Activated B cell treated with CpG ODN at 0.5 μM for 24 hours (primary cell): ENCODE measurements around the gene CCBE1. TPM values are rescaled to one million over a fixed set of nuclear protein-coding genes. Genes with fewer than 3 reads are reported as not detected.
"Not testable (repeated sequence)": the region's sequence is repeated elsewhere in the genome, so short reads cannot be mapped to it uniquely, and the experiment has no call there.

Experiments
- ATAC-seq: fragments of 200-7000 bp; cut with Tn5 transposase; one replicate; pipeline ENCODE4 v1.10.0; 2021; ENCODE audit warnings: low read depth, mild to moderate bottlenecking, moderate library complexity
- CTCF ChIA-PET: fragments of 350-600 bp; sonication (Branson Sonifier 250); formaldehyde crosslinking; loops from one replicate; lab custom pipeline; 2021; ENCODE audit warnings: antibody characterized with exemption; lab: Charles Lee
- POLR2A ChIA-PET: fragments of 350-600 bp; sonication (Branson Sonifier 250); formaldehyde crosslinking; loops from one replicate; lab custom pipeline; 2021; ENCODE audit warnings: antibody characterized with exemption; lab: Charles Lee
- DNase-seq: peaks from one replicate; pipeline ENCODE4 v3.0.0; 2022
- H3K27ac Mint-ChIP-seq: one replicate; pipeline ENCODE4 v1.8.0; 2020; ENCODE audit warnings: mixed read lengths
- H3K27me3 Mint-ChIP-seq: one replicate; pipeline ENCODE4 v1.8.0; 2021; ENCODE audit warnings: mixed read lengths
- H3K36me3 Mint-ChIP-seq: one replicate; pipeline ENCODE4 v1.8.0; 2021; ENCODE audit warnings: low read depth, mixed read lengths
- H3K4me1 Mint-ChIP-seq: one replicate; pipeline ENCODE4 v1.8.0; 2021; ENCODE audit warnings: mixed read lengths
- H3K4me3 Mint-ChIP-seq: one replicate; pipeline ENCODE4 v1.8.0; 2020; ENCODE audit warnings: mild to moderate bottlenecking, mixed read lengths
- H3K9me3 Mint-ChIP-seq: one replicate; pipeline ENCODE4 v1.8.0; 2020; ENCODE audit warnings: mixed read lengths
- CTCF ChIP-seq: fragments of 200-600 bp; IDR thresholded peaks from one replicate; pipeline ENCODE4 v1.8.0; 2022; ENCODE audit warnings: antibody characterized with exemption, mild to moderate bottlenecking
- intact Hi-C: fragments of 100-400 bp; cut with micrococcal nuclease; formaldehyde crosslinking; loops from one replicate; pipeline ENCODE4 v1.15.1; 2024
- total RNA-seq: library from RNA; stranded (reverse); gene quantifications from 2 replicates; pipeline ENCODE4 v1.2.3, GENCODE V29; 2022

CCBE1 gene
- total RNA-seq, 1 donor from 2014 or later, result 0.04 TPM

GRCh38 chr18:59737776-59738300 is 40.6 kb upstream of the CCBE1 start:
- CTCF ChIA-PET, result no interaction called here
- intact Hi-C loops, result no loop called here
- POLR2A ChIA-PET, result no interaction called here
- Mint-ChIP-seq H3K4me3 (no peak overlapping the region), H3K9me3 (peaks cover 7% of the 10 kb centered on the region), H3K36me3 (no peaks in the 10 kb centered on the region), H3K4me1 (no peaks in the 10 kb centered on the region), H3K27me3 (no peaks in the 10 kb centered on the region), H3K27ac (no peak overlapping the region)
- DNase-seq (no peak), ATAC-seq (no peak)
- TF ChIP-seq CTCF, result no peak

GRCh38 chr18:59737335-59737734 is 40.1 kb upstream of the CCBE1 start:
- H3K4me1 Mint-ChIP-seq, ATAC-seq, H3K27ac Mint-ChIP-seq, DNase-seq, CTCF ChIA-PET, H3K9me3 Mint-ChIP-seq, H3K4me3 Mint-ChIP-seq, H3K27me3 Mint-ChIP-seq, intact Hi-C loops, POLR2A ChIA-PET, H3K36me3 Mint-ChIP-seq: not testable (repeated sequence)

- intact Hi-C loops, result no loop called here
- peaks cover 2% of the 10 kb centered on the region for H3K27me3 Mint-ChIP-seq
- no peaks in the 10 kb centered on the region for H3K36me3 Mint-ChIP-seq
- H3K27ac Mint-ChIP-seq, result no peak overlapping the region
- POLR2A ChIA-PET, result no interaction called here
- CTCF ChIA-PET, result no interaction called here
- no peak for TF ChIP-seq CTCF
- DNase-seq (no peak), ATAC-seq (no peak)
- H3K4me1 Mint-ChIP-seq, result no peaks in the 10 kb centered on the region
- no peak overlapping the region for H3K4me3 Mint-ChIP-seq
- peaks cover 7% of the 10 kb centered on the region for H3K9me3 Mint-ChIP-seq
Measured at GRCh38 chr18:59736061-59736460, 38.8 kb upstream of the CCBE1 start.

GRCh38 chr18:59735269-59735860 is 38.1 kb upstream of the CCBE1 start:
- ATAC-seq, result no peak
- DNase-seq, result no peak
- peaks cover 7% of the 10 kb centered on the region for H3K9me3 Mint-ChIP-seq
- H3K4me3 Mint-ChIP-seq, result no peak overlapping the region
- POLR2A ChIA-PET, result no interaction called here
- H3K27me3 Mint-ChIP-seq, result peaks cover 2% of the 10 kb centered on the region
- H3K27ac Mint-ChIP-seq, result no peak overlapping the region
- TF ChIP-seq CTCF, result no peak
- intact Hi-C loops, result no loop called here
- no peaks in the 10 kb centered on the region for H3K36me3 Mint-ChIP-seq
- H3K4me1 Mint-ChIP-seq, result no peaks in the 10 kb centered on the region
- CTCF ChIA-PET, result no interaction called here

- CTCF ChIA-PET, result no interaction called here
- no peak for TF ChIP-seq CTCF
- Mint-ChIP-seq H3K27me3 (peaks cover 5% of the 10 kb centered on the region), H3K4me3 (no peak overlapping the region), H3K36me3 (no peaks in the 10 kb centered on the region), H3K9me3 (peaks cover under 1% of the 10 kb centered on the region), H3K27ac (no peak overlapping the region), H3K4me1 (no peaks in the 10 kb centered on the region)
- DNase-seq (no peak), ATAC-seq (no peak)
- intact Hi-C loops, result no loop called here
- POLR2A ChIA-PET, result no interaction called here
Measured at GRCh38 chr18:59733421-59733820, 36.2 kb upstream of the CCBE1 start.

GRCh38 chr18:59730896-59731295 is 33.7 kb upstream of the CCBE1 start:
- H3K4me1 Mint-ChIP-seq, result no peaks in the 10 kb centered on the region
- intact Hi-C loops, result no loop called here
- DNase-seq (no peak), ATAC-seq (no peak)
- H3K27me3 Mint-ChIP-seq, result peaks cover 6% of the 10 kb centered on the region
- H3K27ac Mint-ChIP-seq, result no peak overlapping the region
- TF ChIP-seq CTCF, result no peak
- H3K9me3 Mint-ChIP-seq, result no peaks in the 10 kb centered on the region
- H3K4me3 Mint-ChIP-seq, result no peak overlapping the region
- no peaks in the 10 kb centered on the region for H3K36me3 Mint-ChIP-seq
- ChIA-PET CTCF (no interaction called here), POLR2A (no interaction called here)
